ENCODE measurements around the gene ZNF354B.
A peak's percentile ranks its signal among the peaks of the same experiment; 100 is the strongest.
"Not testable (repeated sequence)": the region's sequence is repeated elsewhere in the genome, so short reads cannot be mapped to it uniquely, and the experiment has no call there.

The ZNF354B gene

GRCh38 chr5:178861627-178862026, 1.9 kb downstream of the ZNF354B start:
- peaks cover 29% of the 10 kb centered on the region for H3K9me3 ChIP-seq (ENCODE audit: low read depth, low read length)
- TF ChIP-seq POLR2AphosphoS5 (IDR thresholded peaks at IDR 0.05; ENCODE audit: borderline replicate concordance, low read depth, low read length) (no peak), EZH2 (IDR thresholded peaks at IDR 0.05) (no peak), FOXP2 (optimal IDR thresholded peaks at IDR 0.05; ENCODE audit: control extremely low read depth, extremely low read length, insufficient read depth) (no peak)
- H3K4me3 ChIP-seq: 0 out of 2 replicates have a peak overlapping the region, but pooled peaks have one; percentile 4
- no peak overlapping the region for H3K27ac ChIP-seq
- H3K36me3 ChIP-seq (ENCODE audit: insufficient read depth, low read length): peaks cover 55% of the 10 kb centered on the region
- H3K9ac ChIP-seq (ENCODE audit: insufficient read length): no peak overlapping the region
- no peak for DNase-seq (ENCODE audit: low read depth, low spot score)

GRCh38 chr5:178866946-178867345, 7.2 kb downstream of the ZNF354B start:
- no peak for DNase-seq (ENCODE audit: low read depth, low spot score)
- peaks cover 21% of the 10 kb centered on the region for H3K9me3 ChIP-seq (ENCODE audit: low read depth, low read length)
- no peak overlapping the region for H3K27ac ChIP-seq
- no peak overlapping the region for H3K4me3 ChIP-seq
- H3K36me3 ChIP-seq (ENCODE audit: insufficient read depth, low read length): peaks cover 95% of the 10 kb centered on the region
- TF ChIP-seq EZH2 (IDR thresholded peaks at IDR 0.05) (no peak), FOXP2 (optimal IDR thresholded peaks at IDR 0.05; ENCODE audit: control extremely low read depth, extremely low read length, insufficient read depth) (no peak)
- no peak overlapping the region for H3K9ac ChIP-seq (ENCODE audit: insufficient read length)

- TF ChIP-seq POLR2AphosphoS5 (IDR thresholded peaks at IDR 0.05; ENCODE audit: borderline replicate concordance, low read depth, low read length): no peak
- no peak for TF ChIP-seq FOXP2 (optimal IDR thresholded peaks at IDR 0.05; ENCODE audit: control extremely low read depth, extremely low read length, insufficient read depth)
- no peak for TF ChIP-seq EZH2 (IDR thresholded peaks at IDR 0.05)
- H3K9ac ChIP-seq (ENCODE audit: insufficient read length): no peak overlapping the region
- no peak for DNase-seq (ENCODE audit: low read depth, low spot score)
- no peak overlapping the region for H3K4me3 ChIP-seq
- H3K9me3 ChIP-seq (ENCODE audit: low read depth, low read length): peaks cover 19% of the 10 kb centered on the region
- H3K36me3 ChIP-seq (ENCODE audit: insufficient read depth, low read length): peaks cover 95% of the 10 kb centered on the region
- no peak overlapping the region for H3K27ac ChIP-seq
Measured at GRCh38 chr5:178869577-178869976, 9.8 kb downstream of the ZNF354B start.

GRCh38 chr5:178870411-178870810, 10.7 kb downstream of the ZNF354B start:
- no peak for DNase-seq (ENCODE audit: low read depth, low spot score)
- H3K9me3 ChIP-seq (ENCODE audit: low read depth, low read length): peaks cover 25% of the 10 kb centered on the region
- H3K9ac ChIP-seq (ENCODE audit: insufficient read length): no peak overlapping the region
- no peak overlapping the region for H3K4me3 ChIP-seq
- H3K27ac ChIP-seq: no peak overlapping the region
- H3K36me3 ChIP-seq (ENCODE audit: insufficient read depth, low read length): peaks cover 95% of the 10 kb centered on the region
- TF ChIP-seq EZH2 (IDR thresholded peaks at IDR 0.05): no peak

DNA sequence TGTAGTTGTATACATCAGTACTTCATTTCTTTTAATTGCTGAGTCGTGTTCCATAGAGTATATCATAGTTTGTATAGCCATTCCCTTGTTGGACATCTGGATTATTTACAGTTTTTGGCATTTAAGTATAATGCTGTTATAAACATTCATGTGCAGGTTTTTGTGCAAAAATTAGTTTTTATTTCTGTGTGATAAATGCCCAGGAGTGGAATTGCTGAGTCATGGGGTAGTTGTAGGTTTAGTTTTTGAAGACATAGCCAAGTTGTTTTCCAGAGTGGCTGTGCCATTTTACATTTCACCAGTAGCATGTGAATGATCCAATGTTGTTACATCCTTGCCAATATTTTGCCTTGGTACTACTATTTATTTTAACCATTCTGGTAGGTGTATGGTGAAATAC, 12.5 kb downstream of the ZNF354B start:
- Histone ChIP-seq H3K9me3 (ENCODE audit: low read depth, low read length) (peaks cover 28% of the 10 kb centered on the region), H3K4me3 (no peak overlapping the region), H3K9ac (ENCODE audit: insufficient read length) (no peak overlapping the region), H3K36me3 (ENCODE audit: insufficient read depth, low read length) (peaks cover 95% of the 10 kb centered on the region), H3K27ac (no peak overlapping the region)
- DNase-seq (ENCODE audit: low read depth, low spot score): no peak
- no peak for TF ChIP-seq FOXP2 (optimal IDR thresholded peaks at IDR 0.05; ENCODE audit: control extremely low read depth, extremely low read length, insufficient read depth)
- TF ChIP-seq EZH2 (IDR thresholded peaks at IDR 0.05): no peak
- TF ChIP-seq POLR2AphosphoS5 (IDR thresholded peaks at IDR 0.05; ENCODE audit: borderline replicate concordance, low read depth, low read length): no peak

GRCh38 chr5:178883115-178883694, 23.5 kb downstream of the ZNF354B start:
- H3K9ac ChIP-seq (ENCODE audit: insufficient read length); DNase-seq (ENCODE audit: low read depth, low spot score); H3K4me3 ChIP-seq; H3K27ac ChIP-seq: not testable (repeated sequence)
- Histone ChIP-seq H3K36me3 (ENCODE audit: insufficient read depth, low read length) (peaks cover 94% of the 10 kb centered on the region), H3K9me3 (ENCODE audit: low read depth, low read length) (peaks cover 39% of the 10 kb centered on the region)

GRCh38 chr5:178883815-178884430, 24.2 kb downstream of the ZNF354B start:
- H3K9me3 ChIP-seq (ENCODE audit: low read depth, low read length): peaks cover 43% of the 10 kb centered on the region
- H3K36me3 ChIP-seq (ENCODE audit: insufficient read depth, low read length): peaks cover 92% of the 10 kb centered on the region
- TF ChIP-seq POLR2AphosphoS5 (IDR thresholded peaks at IDR 0.05; ENCODE audit: borderline replicate concordance, low read depth, low read length) (no peak), FOXP2 (optimal IDR thresholded peaks at IDR 0.05; ENCODE audit: control extremely low read depth, extremely low read length, insufficient read depth) (no peak), EZH2 (IDR thresholded peaks at IDR 0.05) (no peak)
- H3K9ac ChIP-seq (ENCODE audit: insufficient read length): no peak overlapping the region
- H3K4me3 ChIP-seq: no peak overlapping the region
- H3K27ac ChIP-seq: no peak overlapping the region
- DNase-seq (ENCODE audit: low read depth, low spot score): no peak

DNA sequence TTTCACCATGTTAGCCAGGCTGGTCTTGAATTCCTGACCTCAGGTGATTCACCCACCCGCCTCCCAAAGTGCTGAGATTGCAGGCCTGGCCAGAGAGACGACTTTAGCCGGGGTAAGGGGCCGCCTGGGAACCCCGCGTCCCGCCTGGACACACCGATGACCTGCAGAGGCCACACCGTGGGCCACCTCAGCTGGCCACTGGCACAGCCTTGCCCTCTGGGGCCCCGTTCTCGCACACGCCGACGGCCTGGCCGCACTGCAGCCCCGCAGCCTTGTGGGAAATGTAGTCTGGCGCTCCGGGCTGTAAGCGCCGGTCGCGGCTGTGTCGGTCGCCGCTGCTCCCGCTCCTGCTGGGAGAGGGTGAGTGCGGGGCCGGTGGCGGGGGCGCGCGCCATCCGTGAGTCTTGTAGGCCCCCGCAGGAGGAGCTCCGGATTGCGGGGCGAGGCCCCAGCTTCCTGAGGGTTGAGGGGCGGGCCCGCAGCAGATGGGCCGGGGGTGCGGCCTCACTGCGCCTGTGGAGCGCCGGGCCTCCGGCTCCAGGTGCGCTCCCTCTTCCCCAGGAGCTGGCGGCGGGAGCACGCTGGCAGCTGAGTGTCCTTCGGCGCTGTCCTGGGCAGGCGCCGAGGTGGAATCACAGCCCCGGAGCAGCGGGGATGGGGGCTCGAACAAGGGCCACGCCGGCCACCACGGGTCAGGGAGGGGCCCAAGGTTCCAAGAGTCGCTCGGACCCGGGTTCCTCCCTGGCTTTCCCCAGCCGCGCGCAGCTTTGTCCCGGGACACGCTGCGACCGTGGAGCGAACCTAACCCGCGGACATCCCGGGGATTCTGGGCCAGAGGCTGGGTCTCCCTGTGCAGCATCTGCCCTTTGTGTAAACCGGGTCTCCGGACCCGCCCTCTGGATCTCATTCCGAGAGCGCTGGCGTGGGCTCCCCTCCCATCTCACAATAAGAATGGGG, 36.1 kb downstream of the ZNF354B start, which contains the start of gene ZFP2:
ZFP2 (plus strand) TSS at position 299 of the 957 bp plus-strand sequence. CDS start 35,401 bp downstream, outside the sequence.
- Histone ChIP-seq H3K27ac (no peak within 1 kb of the TSS), H3K36me3 (ENCODE audit: insufficient read depth, low read length) (no peaks in the 10 kb centered on the region)
- DNase-seq (ENCODE audit: low read depth, low spot score): no peak

More for the DNA sequence above, 36.1 kb downstream of the ZNF354B start, which contains the start of gene ZFP2:
- TF ChIP-seq FOXP2 (optimal IDR thresholded peaks at IDR 0.05; ENCODE audit: control extremely low read depth, extremely low read length, insufficient read depth) (no peak), EZH2 (IDR thresholded peaks at IDR 0.05) (no peak), POLR2AphosphoS5 (IDR thresholded peaks at IDR 0.05; ENCODE audit: borderline replicate concordance, low read depth, low read length) (no peak)
- H3K9ac ChIP-seq (ENCODE audit: insufficient read length): no peak within 1 kb of the TSS
- H3K4me3 ChIP-seq: no peak within 1 kb of the TSS
- no peaks in the 10 kb centered on the region for H3K9me3 ChIP-seq (ENCODE audit: low read depth, low read length)
